SK-N-SH treated with all-trans-retinoic acid at 6 μM for 48 hours (cell line): ENCODE results near the gene IMMP2L.

ENCODE experiments used
- ARNTL ChIP-seq: fragments of 450-650 bp; formaldehyde crosslinking; IDR thresholded peaks from 2 replicates; pipeline ENCODE4 v1.5.0; 2020; ENCODE audit warnings: low read depth, mild to moderate bottlenecking, moderate library complexity, borderline replicate concordance
- CSDC2 ChIP-seq: fragments of 250-450 bp; sonication (Bioruptor Pico); IDR thresholded peaks from 2 replicates; pipeline ENCODE4 v1.5.0; 2020; ENCODE audit warnings: mild to moderate bottlenecking, moderate library complexity
- ISL1 ChIP-seq: fragments of 250-450 bp; sonication (Bioruptor Pico); IDR thresholded peaks from 2 replicates; pipeline ENCODE4 v2.1.2; 2022; ENCODE audit warnings: mild to moderate bottlenecking, moderate library complexity
- OSR1 ChIP-seq: fragments of 250-450 bp; sonication (Bioruptor Pico); IDR thresholded peaks from 2 replicates; pipeline ENCODE4 v1.8.0; 2022; ENCODE audit warnings: moderate library complexity, mild to moderate bottlenecking, inconsistent platforms
- PPARA ChIP-seq: fragments of 250-450 bp; sonication (Bioruptor Pico); IDR thresholded peaks from 2 replicates; pipeline ENCODE4 v1.5.0; 2020; ENCODE audit warnings: mild to moderate bottlenecking, borderline replicate concordance
- SNAI2 ChIP-seq: fragments of 250-450 bp; sonication (Bioruptor Pico); IDR thresholded peaks from 2 replicates; pipeline ENCODE4 v1.5.0; 2020; ENCODE audit warnings: mild to moderate bottlenecking, moderate library complexity
- ZFP30 ChIP-seq: fragments of 450-650 bp; formaldehyde crosslinking; IDR thresholded peaks from 2 replicates; pipeline ENCODE4 v1.5.0; 2022; ENCODE audit warnings: mild to moderate bottlenecking, moderate library complexity
- ZNF8 ChIP-seq: fragments of 450-650 bp; formaldehyde crosslinking; IDR thresholded peaks from 2 replicates; pipeline ENCODE4 v1.5.0; 2020; ENCODE audit warnings: mild to moderate bottlenecking, moderate library complexity
- TF ChIP-seq, protein P1 (sequence below): fragments of 250-450 bp; sonication (Bioruptor Pico); IDR thresholded peaks from 2 replicates; pipeline ENCODE4 v1.8.0; 2021; ENCODE audit warnings: low read depth, mild to moderate bottlenecking, moderate library complexity, borderline replicate concordance
- TF ChIP-seq, protein P2 (sequence below): fragments of 250-450 bp; sonication (Bioruptor Pico); IDR thresholded peaks from 2 replicates; pipeline ENCODE4 v1.8.0; 2020; ENCODE audit warnings: mild to moderate bottlenecking, moderate library complexity, borderline replicate concordance
- TF ChIP-seq, protein P3 (sequence below): fragments of 250-450 bp; sonication (Bioruptor Pico); IDR thresholded peaks from 2 replicates; pipeline ENCODE4 v1.5.0; 2020; ENCODE audit warnings: mild to moderate bottlenecking, moderate library complexity
- TF ChIP-seq, protein P4 (sequence below): fragments of 250-450 bp; sonication (Bioruptor Pico); IDR thresholded peaks from 2 replicates; pipeline ENCODE4 v1.5.1; 2021; ENCODE audit warnings: mild to moderate bottlenecking, moderate library complexity
- TF ChIP-seq, protein P5 (sequence below): fragments of 250-450 bp; sonication (Bioruptor Pico); IDR thresholded peaks from 2 replicates; pipeline ENCODE4 v1.5.1; 2020; ENCODE audit warnings: low read depth, mild to moderate bottlenecking, moderate library complexity

DNA sequence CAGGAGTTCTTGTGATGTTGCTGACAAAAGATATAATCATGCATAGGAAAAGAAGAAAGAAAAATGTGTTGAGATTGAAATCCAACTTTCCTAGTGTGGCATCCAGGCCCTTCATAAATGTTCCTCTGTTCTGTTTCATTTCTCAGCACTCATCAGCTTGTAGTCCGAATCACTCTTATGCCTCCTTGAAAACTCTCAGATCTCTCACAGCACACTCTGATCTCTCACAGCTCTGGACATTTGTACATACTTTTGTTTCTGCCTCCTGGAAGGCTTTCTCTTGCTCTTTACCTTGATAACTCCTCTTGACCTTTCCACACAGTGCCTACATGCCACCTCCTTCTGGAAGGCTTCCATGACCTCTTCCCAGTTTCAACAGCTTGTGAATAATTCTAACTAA, 880.4 kb downstream of the IMMP2L start:
- TF ChIP-seq, protein P1, sequence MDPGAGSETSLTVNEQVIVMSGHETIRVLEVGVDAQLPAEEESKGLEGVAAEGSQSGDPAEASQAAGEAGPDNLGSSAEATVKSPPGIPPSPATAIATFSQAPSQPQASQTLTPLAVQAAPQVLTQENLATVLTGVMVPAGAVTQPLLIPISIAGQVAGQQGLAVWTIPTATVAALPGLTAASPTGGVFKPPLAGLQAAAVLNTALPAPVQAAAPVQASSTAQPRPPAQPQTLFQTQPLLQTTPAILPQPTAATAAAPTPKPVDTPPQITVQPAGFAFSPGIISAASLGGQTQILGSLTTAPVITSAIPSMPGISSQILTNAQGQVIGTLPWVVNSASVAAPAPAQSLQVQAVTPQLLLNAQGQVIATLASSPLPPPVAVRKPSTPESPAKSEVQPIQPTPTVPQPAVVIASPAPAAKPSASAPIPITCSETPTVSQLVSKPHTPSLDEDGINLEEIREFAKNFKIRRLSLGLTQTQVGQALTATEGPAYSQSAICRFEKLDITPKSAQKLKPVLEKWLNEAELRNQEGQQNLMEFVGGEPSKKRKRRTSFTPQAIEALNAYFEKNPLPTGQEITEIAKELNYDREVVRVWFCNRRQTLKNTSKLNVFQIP (CRISPR knock-in tag) = no peak
- TF ChIP-seq, protein P2, sequence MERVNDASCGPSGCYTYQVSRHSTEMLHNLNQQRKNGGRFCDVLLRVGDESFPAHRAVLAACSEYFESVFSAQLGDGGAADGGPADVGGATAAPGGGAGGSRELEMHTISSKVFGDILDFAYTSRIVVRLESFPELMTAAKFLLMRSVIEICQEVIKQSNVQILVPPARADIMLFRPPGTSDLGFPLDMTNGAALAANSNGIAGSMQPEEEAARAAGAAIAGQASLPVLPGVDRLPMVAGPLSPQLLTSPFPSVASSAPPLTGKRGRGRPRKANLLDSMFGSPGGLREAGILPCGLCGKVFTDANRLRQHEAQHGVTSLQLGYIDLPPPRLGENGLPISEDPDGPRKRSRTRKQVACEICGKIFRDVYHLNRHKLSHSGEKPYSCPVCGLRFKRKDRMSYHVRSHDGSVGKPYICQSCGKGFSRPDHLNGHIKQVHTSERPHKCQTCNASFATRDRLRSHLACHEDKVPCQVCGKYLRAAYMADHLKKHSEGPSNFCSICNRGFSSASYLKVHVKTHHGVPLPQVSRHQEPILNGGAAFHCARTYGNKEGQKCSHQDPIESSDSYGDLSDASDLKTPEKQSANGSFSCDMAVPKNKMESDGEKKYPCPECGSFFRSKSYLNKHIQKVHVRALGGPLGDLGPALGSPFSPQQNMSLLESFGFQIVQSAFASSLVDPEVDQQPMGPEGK (CRISPR knock-in tag) = no peak
- TF ChIP-seq, protein P3, sequence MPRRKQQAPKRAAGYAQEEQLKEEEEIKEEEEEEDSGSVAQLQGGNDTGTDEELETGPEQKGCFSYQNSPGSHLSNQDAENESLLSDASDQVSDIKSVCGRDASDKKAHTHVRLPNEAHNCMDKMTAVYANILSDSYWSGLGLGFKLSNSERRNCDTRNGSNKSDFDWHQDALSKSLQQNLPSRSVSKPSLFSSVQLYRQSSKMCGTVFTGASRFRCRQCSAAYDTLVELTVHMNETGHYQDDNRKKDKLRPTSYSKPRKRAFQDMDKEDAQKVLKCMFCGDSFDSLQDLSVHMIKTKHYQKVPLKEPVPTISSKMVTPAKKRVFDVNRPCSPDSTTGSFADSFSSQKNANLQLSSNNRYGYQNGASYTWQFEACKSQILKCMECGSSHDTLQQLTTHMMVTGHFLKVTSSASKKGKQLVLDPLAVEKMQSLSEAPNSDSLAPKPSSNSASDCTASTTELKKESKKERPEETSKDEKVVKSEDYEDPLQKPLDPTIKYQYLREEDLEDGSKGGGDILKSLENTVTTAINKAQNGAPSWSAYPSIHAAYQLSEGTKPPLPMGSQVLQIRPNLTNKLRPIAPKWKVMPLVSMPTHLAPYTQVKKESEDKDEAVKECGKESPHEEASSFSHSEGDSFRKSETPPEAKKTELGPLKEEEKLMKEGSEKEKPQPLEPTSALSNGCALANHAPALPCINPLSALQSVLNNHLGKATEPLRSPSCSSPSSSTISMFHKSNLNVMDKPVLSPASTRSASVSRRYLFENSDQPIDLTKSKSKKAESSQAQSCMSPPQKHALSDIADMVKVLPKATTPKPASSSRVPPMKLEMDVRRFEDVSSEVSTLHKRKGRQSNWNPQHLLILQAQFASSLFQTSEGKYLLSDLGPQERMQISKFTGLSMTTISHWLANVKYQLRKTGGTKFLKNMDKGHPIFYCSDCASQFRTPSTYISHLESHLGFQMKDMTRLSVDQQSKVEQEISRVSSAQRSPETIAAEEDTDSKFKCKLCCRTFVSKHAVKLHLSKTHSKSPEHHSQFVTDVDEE = no peak
- no peak for TF ChIP-seq ARNTL (CRISPR knock-in tag)
- TF ChIP-seq ISL1 = no peak
- TF ChIP-seq, protein P4, sequence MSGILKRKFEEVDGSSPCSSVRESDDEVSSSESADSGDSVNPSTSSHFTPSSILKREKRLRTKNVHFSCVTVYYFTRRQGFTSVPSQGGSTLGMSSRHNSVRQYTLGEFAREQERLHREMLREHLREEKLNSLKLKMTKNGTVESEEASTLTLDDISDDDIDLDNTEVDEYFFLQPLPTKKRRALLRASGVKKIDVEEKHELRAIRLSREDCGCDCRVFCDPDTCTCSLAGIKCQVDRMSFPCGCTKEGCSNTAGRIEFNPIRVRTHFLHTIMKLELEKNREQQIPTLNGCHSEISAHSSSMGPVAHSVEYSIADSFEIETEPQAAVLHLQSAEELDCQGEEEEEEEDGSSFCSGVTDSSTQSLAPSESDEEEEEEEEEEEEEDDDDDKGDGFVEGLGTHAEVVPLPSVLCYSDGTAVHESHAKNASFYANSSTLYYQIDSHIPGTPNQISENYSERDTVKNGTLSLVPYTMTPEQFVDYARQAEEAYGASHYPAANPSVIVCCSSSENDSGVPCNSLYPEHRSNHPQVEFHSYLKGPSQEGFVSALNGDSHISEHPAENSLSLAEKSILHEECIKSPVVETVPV (CRISPR knock-in tag) = no peak
- TF ChIP-seq CSDC2 (CRISPR knock-in tag) = no peak
- no peak for TF ChIP-seq SNAI2
- no peak for TF ChIP-seq OSR1 (CRISPR knock-in tag)
- no peak for TF ChIP-seq ZFP30 (CRISPR knock-in tag)
- TF ChIP-seq, protein P5, sequence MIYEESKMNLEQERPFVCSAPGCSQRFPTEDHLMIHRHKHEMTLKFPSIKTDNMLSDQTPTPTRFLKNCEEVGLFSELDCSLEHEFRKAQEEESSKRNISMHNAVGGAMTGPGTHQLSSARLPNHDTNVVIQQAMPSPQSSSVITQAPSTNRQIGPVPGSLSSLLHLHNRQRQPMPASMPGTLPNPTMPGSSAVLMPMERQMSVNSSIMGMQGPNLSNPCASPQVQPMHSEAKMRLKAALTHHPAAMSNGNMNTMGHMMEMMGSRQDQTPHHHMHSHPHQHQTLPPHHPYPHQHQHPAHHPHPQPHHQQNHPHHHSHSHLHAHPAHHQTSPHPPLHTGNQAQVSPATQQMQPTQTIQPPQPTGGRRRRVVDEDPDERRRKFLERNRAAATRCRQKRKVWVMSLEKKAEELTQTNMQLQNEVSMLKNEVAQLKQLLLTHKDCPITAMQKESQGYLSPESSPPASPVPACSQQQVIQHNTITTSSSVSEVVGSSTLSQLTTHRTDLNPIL = no peak
- TF ChIP-seq PPARA (CRISPR knock-in tag) = no peak
- TF ChIP-seq ZNF8 = no peak
